ENCODE data around the gene KRT74.

GRCh38 chr12:52557476-52557875, 16.2 kb downstream of the KRT74 start:
- TF ChIP-seq CTCF (IDR thresholded peaks at IDR 0.05) (no peak), POLR2A (IDR thresholded peaks at IDR 0.05) (no peak)
